GM12878 (cell line): ENCODE data around the gene ZNF33B. TPM values are rescaled to one million over a fixed set of nuclear protein-coding genes. Genes with fewer than 3 reads are reported as not detected.
A peak's percentile ranks its signal among the peaks of the same experiment; 100 is the strongest.

Source experiments
- ATAC-seq: fragments of 200-7000 bp; cut with Tn5 transposase; 3 replicates; pipeline ENCODE4 v1.9.1; 2020; ENCODE audit warnings: mild to moderate bottlenecking, moderate library complexity
- Bru-seq: library from RNA; stranded (reverse); fragments of 400-500 nt; gene quantifications from one replicate; lab custom pipeline; 2021; lab: Mats Ljungman, UMichigan
- BruChase-seq, 2 experiments: library from RNA; stranded (reverse); fragments of 400-500 nt; gene quantifications; one replicate each; lab custom pipeline; 2021; lab: Mats Ljungman, UMichigan
- BruUV-seq: library from RNA; stranded (reverse); fragments of 400-500 nt; replicated peaks from 2 replicates; lab custom pipeline; 2021; lab: Mats Ljungman, UMichigan
- CTCF ChIA-PET: fragments of 300-600 bp; sonication (Branson Sonifier 250); formaldehyde crosslinking; extraction: SDS; loops from one replicate; lab custom pipeline; 2021; ENCODE audit warnings: inconsistent platforms; lab: Yijun Ruan, JAX
- POLR2A ChIA-PET: fragments of 350-600 bp; formaldehyde crosslinking; extraction: SDS; loops from one replicate; lab custom pipeline; 2021; ENCODE audit warnings: inconsistent platforms; lab: Charles Lee
- RAD21 ChIA-PET: fragments of 300-600 bp; sonication (Branson Sonifier 250); formaldehyde crosslinking; loops from one replicate; lab custom pipeline; 2023; ENCODE audit warnings: antibody characterized with exemption; ENCODE audit not compliant: unreplicated experiment; lab: Charles Lee
- SMC1A ChIA-PET: fragments of 300-600 bp; sonication (Branson Sonifier 250); formaldehyde crosslinking; loops from one replicate; lab custom pipeline; 2023; ENCODE audit not compliant: unreplicated experiment, uncharacterized antibody; lab: Charles Lee
- DNase-seq: peaks from one replicate; pipeline ENCODE4 v3.0.0-alpha.2; 2011; ENCODE audit warnings: low read depth, low spot score
- FAIRE-seq: peaks from 3 replicates; lab custom pipeline; 2011; peaks lifted over from hg19 to GRCh38; lab: Jason Lieb, UNC
- H2AFZ ChIP-seq: 2 replicates; pipeline ENCODE4 v1.6.0; 2011; ENCODE audit warnings: low read depth, low read length, control low read depth; ENCODE audit not compliant: control insufficient read depth
- H3K27ac ChIP-seq: 2 replicates; pipeline ENCODE4 v1.5.1; 2011; ENCODE audit warnings: control low read depth; ENCODE audit not compliant: control insufficient read depth, insufficient read depth
- H3K27me3 ChIP-seq, 2 experiments: replicated peaks in 1 of 2; 2 replicates each; pipeline versions ENCODE4 v1.6.0 to v1.6.1; 2011; ENCODE audit warnings: low read length in 1 of 2; ENCODE audit not compliant: control insufficient read depth in 2 of 2, insufficient read depth in 2 of 2
- H3K36me3 ChIP-seq, 2 experiments: 2 replicates each; pipeline ENCODE4 v1.5.1; 2011; ENCODE audit warnings: low read length in 1 of 2; ENCODE audit not compliant: control insufficient read depth in 2 of 2, insufficient read depth in 2 of 2
- H3K4me1 ChIP-seq: 2 replicates; pipeline ENCODE4 v1.6.1; 2011; ENCODE audit warnings: mild to moderate bottlenecking, low read length, moderate library complexity, mixed read lengths; ENCODE audit not compliant: control insufficient read depth, insufficient read depth
- H3K4me2 ChIP-seq: 2 replicates; pipeline ENCODE4 v1.6.0; 2011; ENCODE audit warnings: control low read depth; ENCODE audit not compliant: control insufficient read depth, insufficient read depth
- H3K4me3 ChIP-seq: fragments of 200-600 bp; sonication (generic); 2 replicates; pipeline ENCODE4 v1.5.1; 2016
- H3K79me2 ChIP-seq: 2 replicates; pipeline ENCODE4 v1.6.0; 2011; ENCODE audit warnings: low read length; ENCODE audit not compliant: control insufficient read depth, insufficient read depth
- H3K9ac ChIP-seq: 2 replicates; pipeline ENCODE4 v1.8.0; 2011; ENCODE audit warnings: low read length, control low read depth, mixed read lengths; ENCODE audit not compliant: control insufficient read depth, insufficient read depth
- H3K9me3 ChIP-seq: replicated peaks from 3 replicates; pipeline ENCODE4 v1.5.1; 2011; ENCODE audit warnings: mild to moderate bottlenecking, low read length; ENCODE audit not compliant: control insufficient read depth, insufficient read depth
- H4K20me1 ChIP-seq: 2 replicates; pipeline ENCODE4 v1.6.0; 2011; ENCODE audit not compliant: control insufficient read depth, insufficient read depth
- BCL11A ChIP-seq: IDR thresholded peaks from 2 replicates; pipeline ENCODE4 v1.6.1; 2011; ENCODE audit warnings: low read depth, low read length
- BMI1 ChIP-seq: fragments of 450-650 bp; IDR thresholded peaks from 2 replicates; pipeline ENCODE4 v1.6.1; 2016; ENCODE audit warnings: mild to moderate bottlenecking, moderate library complexity, borderline replicate concordance
- BRCA1 ChIP-seq: IDR thresholded peaks from 2 replicates; pipeline ENCODE4 v1.6.1; 2011; ENCODE audit warnings: low read depth, low read length, improper control_type of control experiment
- CEBPB ChIP-seq, 2 experiments: fragments of 150-350 bp in 1 of 2; IDR thresholded peaks; 2 replicates each; pipeline ENCODE4 v1.6.1; 2012 to 2014; ENCODE audit warnings: low read depth in 2 of 2, low read length in 2 of 2, borderline replicate concordance in 1 of 2, inconsistent platforms in 1 of 2
- FOS ChIP-seq: IDR thresholded peaks from 3 replicates; pipeline ENCODE4 v1.6.1; 2011; ENCODE audit warnings: borderline replicate concordance; ENCODE audit not compliant: insufficient read length; ENCODE audit errors: extremely low read depth
- MEF2B ChIP-seq: fragments of 450-650 bp; IDR thresholded peaks from 2 replicates; pipeline ENCODE4 v1.6.1; 2018; ENCODE audit warnings: mild to moderate bottlenecking, moderate library complexity; ENCODE audit not compliant: partially characterized antibody, poor library complexity, severe bottlenecking
- MTA2 ChIP-seq: fragments of 450-650 bp; IDR thresholded peaks from 2 replicates; pipeline ENCODE4 v1.6.1; 2016; ENCODE audit warnings: low read depth, mild to moderate bottlenecking, moderate library complexity
- PAX5 ChIP-seq: IDR thresholded peaks from 2 replicates; pipeline ENCODE4 v1.6.1; 2011; ENCODE audit warnings: low read depth, low read length, borderline replicate concordance
- PML ChIP-seq: IDR thresholded peaks from 2 replicates; pipeline ENCODE4 v1.6.1; 2012; ENCODE audit warnings: low read length, inconsistent platforms
- POU2F2 ChIP-seq: IDR thresholded peaks from 3 replicates; pipeline ENCODE4 v1.6.1; 2011; ENCODE audit warnings: low read depth, mild to moderate bottlenecking, low read length, borderline replicate concordance
- RUNX3 ChIP-seq: IDR thresholded peaks from 2 replicates; pipeline ENCODE4 v1.6.1; 2012; ENCODE audit warnings: low read length, inconsistent platforms
- TARDBP ChIP-seq: IDR thresholded peaks from 2 replicates; pipeline ENCODE4 v1.6.1; 2016; ENCODE audit warnings: borderline replicate concordance
- WGBS: methylation state at CpG from one replicate; pipeline ENCODE4 v1.1.6; 2016; ENCODE audit warnings: low lambda C conversion rate; ENCODE audit not compliant: insufficient replicate concordance, insufficient coverage; ENCODE audit errors: missing lambda C conversion rate; 5-methylcytosine and 5-hydroxymethylcytosine counted together
- in situ Hi-C: fragments of 300-500 bp; cut with MboI; formaldehyde crosslinking; loops from 9 replicates; pipeline ENCODE4 v1.14.3; 2018; ENCODE audit warnings: mixed read lengths
- intact Hi-C: fragments of 100-400 bp; cut with micrococcal nuclease; formaldehyde crosslinking; loops from one replicate; pipeline ENCODE4 v1.14.2; 2022; ENCODE audit not compliant: unreplicated experiment
- long read RNA-seq, 2 experiments: library from polyadenylated mRNA; unstranded; transcript quantifications; one replicate each; pipeline ENCODE4 v2.0.0, GENCODE V29; 2019 to 2020
- polyA minus RNA-seq, 3 experiments: library from RNA; depleted of rRNA, polyadenylated mRNA; stranded (reverse); fragments of >200 nt; gene quantifications; 2 replicates each; pipeline ENCODE4 v1.2.3, GENCODE V29; 2011
- polyA plus RNA-seq, 11 experiments: library from polyadenylated mRNA; depleted of rRNA in 4 of 11; unstranded in 6 of 11; stranded (reverse) in 5 of 11; fragments of >200 nt; fragmentation: Nextera tagmentation in 4 of 11; fragmentation: Illumina TruSeq in 1 of 11; extraction: Ambion mirVana in 4 of 11; extraction: Trizol in 1 of 11; gene quantifications; 1 replicate in 1 of 11; 2 replicates in 10 of 11; pipeline versions ENCODE4 v1.2.1 to v1.2.3, GENCODE V29; 2011 to 2016; ENCODE audit warnings: inconsistent platforms in 2 of 11, missing spikeins in 2 of 11, low read depth in 1 of 11
- total RNA-seq, 4 experiments: library from RNA; depleted of rRNA in 3 of 4; stranded (reverse); fragments of >200 nt in 3 of 4; fragmentation: Illumina TruSeq in 1 of 4; extraction: Trizol in 1 of 4; gene quantifications; 2 replicates each; pipeline versions ENCODE4 v1.2.1 to v1.2.3, GENCODE V29; 2013 to 2021
- TF ChIP-seq, protein P1 (sequence below): IDR thresholded peaks from 2 replicates; pipeline ENCODE4 v1.6.1; 2012; ENCODE audit warnings: low read depth, low read length, improper control_type of control experiment
- TF ChIP-seq, protein P2 (sequence below): fragments of 450-650 bp; IDR thresholded peaks from 2 replicates; pipeline ENCODE4 v1.6.1; 2017; ENCODE audit warnings: antibody characterized with exemption, mild to moderate bottlenecking, moderate library complexity

Gene ZNF33B
- 74.6 and 82.3 TPM in 2 replicates for total RNA-seq (2013; cell fraction: nucleolus; rRNA removed)
- total RNA-seq (2014; rRNA removed) (7.5 and 8.0 TPM in 2 replicates), total RNA-seq (2014; rRNA removed; fragmentation: Illumina TruSeq; extraction: Trizol) (19.7 and 20.7 TPM in 2 replicates), total RNA-seq (2021) (13.7 TPM in 2 replicates), polyA plus RNA-seq (2011; rRNA removed) (11.2 and 17.3 TPM in 2 replicates), polyA plus RNA-seq (2014; fragmentation: Illumina TruSeq; extraction: Trizol) (12.5 and 14.1 TPM in 2 replicates), polyA plus RNA-seq (2014; fragmentation: Nextera tagmentation; extraction: Ambion mirVana) (1 to 10 TPM; 5.3 to 6.2 TPM), polyA plus RNA-seq (2014; rRNA removed) (6.6 and 6.9 TPM in 2 replicates), polyA plus RNA-seq (2016; fragmentation: Nextera tagmentation; extraction: Ambion mirVana) (10 to 100 TPM in 1 of 2 experiments, 1 to 10 TPM in 1; 8.1 to 10.5 TPM), polyA minus RNA-seq (2011; rRNA and poly(A)+ RNA removed) (12.5 and 15.0 TPM in 2 replicates), Bru-seq, nascent RNA (percentile 74 among the genes with signal in this experiment), BruChase-seq, experiment 1, labeled RNA remaining after a 6-hour chase (percentile 74 among the genes with signal in this experiment), BruChase-seq, experiment 2, labeled RNA remaining after a 2-hour chase (percentile 74 among the genes with signal in this experiment)
- 2.4 TPM for polyA plus RNA-seq (2011; ENCODE audit: low read depth)
- polyA plus RNA-seq (2011; cell fraction: cytosol; rRNA removed): 4.7 and 6.2 TPM in 2 replicates
- polyA plus RNA-seq (2011; cell fraction: nucleus; rRNA removed): 10.5 and 12.6 TPM in 2 replicates
- 4.3 and 4.9 TPM in 2 replicates for polyA plus RNA-seq (2012)
- 5.0 and 6.1 TPM in 2 replicates for polyA minus RNA-seq (2011; cell fraction: cytosol; rRNA and poly(A)+ RNA removed)
- polyA minus RNA-seq (2011; cell fraction: nucleus; rRNA and poly(A)+ RNA removed): 15.7 and 19.9 TPM in 2 replicates
- long read RNA-seq, experiment 1, partial matches to known transcripts: 1 of 11 reads
- long read RNA-seq, experiment 1, other reads (novel, unspliced or antisense): 10 of 11 reads
- long read RNA-seq, experiment 2, full-length matches to known transcripts: 11 of 77 reads
- long read RNA-seq, experiment 2, partial matches to known transcripts: 6 of 77 reads
- long read RNA-seq, experiment 2, other reads (novel, unspliced or antisense): 60 of 77 reads

- TSS peak; percentile 83 for BruUV-seq
- intact Hi-C loops: loop anchor here (1.0 to 10.0 kb wide), 4 partner anchors 86 to 757 kb away; partner anchors contain the start of genes BMS1 and CSGALNACT2
- peak within 1 kb of the TSS; percentile 95 for H3K27ac ChIP-seq
- ChIA-PET CTCF (interaction anchor here (0.8 kb wide), 1 partner anchor 86 kb away, joined by 3 read pairs; no protein-coding TSS in a partner anchor), SMC1A (no interaction called here), POLR2A (interaction anchor here (1.6 kb wide), 1 partner anchor 28 kb away, joined by 3 read pairs; no protein-coding TSS in a partner anchor), RAD21 (no interaction called here)
- peak within 1 kb of the TSS; percentile 80 for H2AFZ ChIP-seq
- in situ Hi-C loops: loop anchor here (25.0 kb wide), 2 partner anchors 499 to 774 kb away; partner anchors contain the start of genes CSGALNACT2 and HNRNPF
- DNase-seq (peak; percentile 92), ATAC-seq (peak; percentile 98), FAIRE-seq (peak; percentile 97)
- peaks cover 2% of the 10 kb centered on the region for H3K79me2 ChIP-seq
- no peaks in the 10 kb centered on the region for H3K9me3 ChIP-seq
- no peaks in the 10 kb centered on the region for H3K4me1 ChIP-seq
- peak within 1 kb of the TSS; percentile 81 for H3K4me2 ChIP-seq
- no peaks in the 10 kb centered on the region for H3K27me3 ChIP-seq
- H4K20me1 ChIP-seq: no peaks in the 10 kb centered on the region
- peak within 1 kb of the TSS; percentile 89 for H3K4me3 ChIP-seq
- H3K36me3 ChIP-seq: no peaks in the 10 kb centered on the region
- under 1% methylated on average over 57 of the region's 62 CpGs for WGBS
- peak within 1 kb of the TSS; percentile 94 for H3K9ac ChIP-seq
- TF ChIP-seq PML (peak; percentile 92), BMI1 (no peak), TARDBP (peak; percentile 16; the same call in 1 of the 2 replicates), FOS (no peak), POU2F2 (peak; percentile 34; the same call in 1 of the 3 replicates), RUNX3 (peak; percentile 54; the same call in 1 of the 2 replicates), BRCA1 (no peak), MTA2 (0 out of 2 replicates have a peak, but pooled peaks have one; percentile 27), MEF2B (peak; percentile 32), CEBPB (IDR thresholded peaks at IDR 0.05; ENCODE audit: borderline replicate concordance in 1 of 2, low read depth in 2 of 2, low read length in 2 of 2) (no peak), PAX5 (peak; percentile 49; the same call in 1 of the 2 replicates), BCL11A (no peak)
- TF ChIP-seq, protein P1, sequence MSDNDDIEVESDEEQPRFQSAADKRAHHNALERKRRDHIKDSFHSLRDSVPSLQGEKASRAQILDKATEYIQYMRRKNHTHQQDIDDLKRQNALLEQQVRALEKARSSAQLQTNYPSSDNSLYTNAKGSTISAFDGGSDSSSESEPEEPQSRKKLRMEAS: peak; percentile 20; the same call in 1 of the 2 replicates
- TF ChIP-seq, protein P2, sequence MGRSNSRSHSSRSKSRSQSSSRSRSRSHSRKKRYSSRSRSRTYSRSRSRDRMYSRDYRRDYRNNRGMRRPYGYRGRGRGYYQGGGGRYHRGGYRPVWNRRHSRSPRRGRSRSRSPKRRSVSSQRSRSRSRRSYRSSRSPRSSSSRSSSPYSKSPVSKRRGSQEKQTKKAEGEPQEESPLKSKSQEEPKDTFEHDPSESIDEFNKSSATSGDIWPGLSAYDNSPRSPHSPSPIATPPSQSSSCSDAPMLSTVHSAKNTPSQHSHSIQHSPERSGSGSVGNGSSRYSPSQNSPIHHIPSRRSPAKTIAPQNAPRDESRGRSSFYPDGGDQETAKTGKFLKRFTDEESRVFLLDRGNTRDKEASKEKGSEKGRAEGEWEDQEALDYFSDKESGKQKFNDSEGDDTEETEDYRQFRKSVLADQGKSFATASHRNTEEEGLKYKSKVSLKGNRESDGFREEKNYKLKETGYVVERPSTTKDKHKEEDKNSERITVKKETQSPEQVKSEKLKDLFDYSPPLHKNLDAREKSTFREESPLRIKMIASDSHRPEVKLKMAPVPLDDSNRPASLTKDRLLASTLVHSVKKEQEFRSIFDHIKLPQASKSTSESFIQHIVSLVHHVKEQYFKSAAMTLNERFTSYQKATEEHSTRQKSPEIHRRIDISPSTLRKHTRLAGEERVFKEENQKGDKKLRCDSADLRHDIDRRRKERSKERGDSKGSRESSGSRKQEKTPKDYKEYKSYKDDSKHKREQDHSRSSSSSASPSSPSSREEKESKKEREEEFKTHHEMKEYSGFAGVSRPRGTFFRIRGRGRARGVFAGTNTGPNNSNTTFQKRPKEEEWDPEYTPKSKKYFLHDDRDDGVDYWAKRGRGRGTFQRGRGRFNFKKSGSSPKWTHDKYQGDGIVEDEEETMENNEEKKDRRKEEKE: no peak
Observed at GRCh38 chr10:42638055-42638820, at the start of gene ZNF33B. Gene ZNF33B, minus strand, starts transcription at chr10:42638570. Its CDS starts 1,642 bp downstream, at chr10:42636928.
